ENCODE results near the gene PRDM5.

Gene PRDM5

GRCh38 chr4:120874792-120875774 lies 47.4 kb downstream of the PRDM5 start:
- no CpG with 5 or more reads among the region's 4 CpGs for WGBS (ENCODE audit: extremely low coverage, insufficient coverage, insufficient read length)
- Histone ChIP-seq H3K18ac (ENCODE audit: low read length) (no peak overlapping the region), H3K23ac (ENCODE audit: low read length) (no peak overlapping the region), H3K36me3 (ENCODE audit: control insufficient read depth in 1 of 2, insufficient read depth in 2 of 2, low read length in 2 of 2) (no peaks in the 10 kb centered on the region), H3K4ac (ENCODE audit: low read depth, low read length) (no peak overlapping the region), H3K14ac (ENCODE audit: low read length) (no peak overlapping the region), H2BK120ac (ENCODE audit: insufficient read depth, low read length, poor library complexity) (no peak overlapping the region), H3K9me3 (ENCODE audit: insufficient read depth, low read depth, low read length) (no peaks in the 10 kb centered on the region), H3K79me1 (ENCODE audit: low read length) (peaks cover 11% of the 10 kb centered on the region), H3K4me3 (ENCODE audit: low read depth, low read length) (no peak overlapping the region), H2BK12ac (ENCODE audit: low read length) (no peak overlapping the region), H2AFZ (ENCODE audit: insufficient read depth, low read length, poor library complexity) (no peak overlapping the region), H3K9ac (ENCODE audit: low read length) (no peak overlapping the region), H3K4me2 (ENCODE audit: low read length) (no peak overlapping the region), H4K8ac (ENCODE audit: low read depth, low read length) (no peak overlapping the region), H4K91ac (ENCODE audit: low read depth, low read length) (no peak overlapping the region), H2BK5ac (ENCODE audit: low read depth, low read length, poor library complexity) (no peak overlapping the region), H3K79me2 (ENCODE audit: control insufficient read depth, insufficient read depth, low read length, poor library complexity) (no peaks in the 10 kb centered on the region), H3K27ac (ENCODE audit: low read depth, low read length) (peak overlapping the region; percentile 9), H3K4me1 (ENCODE audit: control insufficient read depth in 1 of 2, insufficient read depth in 2 of 2, low read length in 2 of 2) (peaks cover 8 to 12% of the 10 kb centered on the region in 2 experiments), H4K12ac (ENCODE audit: low read depth, low read length) (no peak overlapping the region), H3K27me3 (ENCODE audit: insufficient read depth, low read length) (no peaks in the 10 kb centered on the region), H2AK5ac (ENCODE audit: low read length) (no peak overlapping the region)
- no peak for DNase-seq

GRCh38 chr4:120873554-120873953 lies 49.0 kb downstream of the PRDM5 start:
- Histone ChIP-seq H4K8ac (ENCODE audit: low read depth, low read length) (no peak overlapping the region), H3K9me3 (ENCODE audit: insufficient read depth, low read depth, low read length) (no peaks in the 10 kb centered on the region), H3K18ac (ENCODE audit: low read length) (no peak overlapping the region), H4K91ac (ENCODE audit: low read depth, low read length) (no peak overlapping the region), H3K36me3 (ENCODE audit: control insufficient read depth in 1 of 2, insufficient read depth in 2 of 2, low read length in 2 of 2) (no peaks in the 10 kb centered on the region), H2AK5ac (ENCODE audit: low read length) (no peak overlapping the region), H3K4me3 (ENCODE audit: low read depth, low read length) (no peak overlapping the region), H3K14ac (ENCODE audit: low read length) (no peak overlapping the region), H3K79me2 (ENCODE audit: control insufficient read depth, insufficient read depth, low read length, poor library complexity) (no peaks in the 10 kb centered on the region), H3K4me1 (ENCODE audit: control insufficient read depth in 1 of 2, insufficient read depth in 2 of 2, low read length in 2 of 2) (peaks cover 8 to 15% of the 10 kb centered on the region in 2 experiments), H3K23ac (ENCODE audit: low read length) (no peak overlapping the region), H4K12ac (ENCODE audit: low read depth, low read length) (no peak overlapping the region), H2BK120ac (ENCODE audit: insufficient read depth, low read length, poor library complexity) (no peak overlapping the region), H3K9ac (ENCODE audit: low read length) (no peak overlapping the region), H3K4me2 (ENCODE audit: low read length) (no peak overlapping the region), H3K79me1 (ENCODE audit: low read length) (peaks cover 13% of the 10 kb centered on the region), H2BK5ac (ENCODE audit: low read depth, low read length, poor library complexity) (no peak overlapping the region), H2AFZ (ENCODE audit: insufficient read depth, low read length, poor library complexity) (no peak overlapping the region), H3K27me3 (ENCODE audit: insufficient read depth, low read length) (no peaks in the 10 kb centered on the region), H2BK12ac (ENCODE audit: low read length) (no peak overlapping the region), H3K27ac (ENCODE audit: low read depth, low read length) (no peak overlapping the region), H3K4ac (ENCODE audit: low read depth, low read length) (no peak overlapping the region)
- DNase-seq: no peak
- WGBS (ENCODE audit: extremely low coverage, insufficient coverage, insufficient read length): no CpG with 5 or more reads among the region's 1 CpG

- WGBS (ENCODE audit: extremely low coverage, insufficient coverage, insufficient read length): no CpG with 5 or more reads among the region's 4 CpGs
- Histone ChIP-seq H3K27ac (ENCODE audit: low read depth, low read length) (peak overlapping the region; percentile 91), H3K9me3 (ENCODE audit: insufficient read depth, low read depth, low read length) (no peaks in the 10 kb centered on the region), H3K4ac (ENCODE audit: low read depth, low read length) (no peak overlapping the region), H4K91ac (ENCODE audit: low read depth, low read length) (peak overlapping the region; percentile 97), H3K23ac (ENCODE audit: low read length) (no peak overlapping the region), H3K4me3 (ENCODE audit: low read depth, low read length) (no peak overlapping the region), H2BK5ac (ENCODE audit: low read depth, low read length, poor library complexity) (no peak overlapping the region), H2AFZ (ENCODE audit: insufficient read depth, low read length, poor library complexity) (no peak overlapping the region), H3K27me3 (ENCODE audit: insufficient read depth, low read length) (no peaks in the 10 kb centered on the region), H2BK12ac (ENCODE audit: low read length) (no peak overlapping the region), H3K4me1 (ENCODE audit: control insufficient read depth in 1 of 2, insufficient read depth in 2 of 2, low read length in 2 of 2) (peaks cover 8 to 15% of the 10 kb centered on the region in 2 experiments), H2BK120ac (ENCODE audit: insufficient read depth, low read length, poor library complexity) (no peak overlapping the region), H4K12ac (ENCODE audit: low read depth, low read length) (no peak overlapping the region), H3K36me3 (ENCODE audit: control insufficient read depth in 1 of 2, insufficient read depth in 2 of 2, low read length in 2 of 2) (no peaks in the 10 kb centered on the region), H3K79me2 (ENCODE audit: control insufficient read depth, insufficient read depth, low read length, poor library complexity) (no peaks in the 10 kb centered on the region), H3K14ac (ENCODE audit: low read length) (no peak overlapping the region), H4K8ac (ENCODE audit: low read depth, low read length) (no peak overlapping the region), H3K18ac (ENCODE audit: low read length) (no peak overlapping the region), H2AK5ac (ENCODE audit: low read length) (no peak overlapping the region), H3K9ac (ENCODE audit: low read length) (no peak overlapping the region), H3K4me2 (ENCODE audit: low read length) (no peak overlapping the region), H3K79me1 (ENCODE audit: low read length) (peaks cover 13% of the 10 kb centered on the region)
- DNase-seq: no peak
Measured at GRCh38 chr4:120871173-120871572, 51.4 kb downstream of the PRDM5 start.

GRCh38 chr4:120870279-120870673 lies 52.2 kb downstream of the PRDM5 start:
- H4K8ac ChIP-seq (ENCODE audit: low read depth, low read length): peak overlapping the region; percentile 84
- peak overlapping the region; percentile 99 for H2BK5ac ChIP-seq (ENCODE audit: low read depth, low read length, poor library complexity)
- no peaks in the 10 kb centered on the region for H3K27me3 ChIP-seq (ENCODE audit: insufficient read depth, low read length)
- no peak overlapping the region for H3K4me2 ChIP-seq (ENCODE audit: low read length)
- peak overlapping the region; percentile 97 for H4K91ac ChIP-seq (ENCODE audit: low read depth, low read length)
- H3K9me3 ChIP-seq (ENCODE audit: insufficient read depth, low read depth, low read length): no peaks in the 10 kb centered on the region
- H3K4ac ChIP-seq (ENCODE audit: low read depth, low read length): peak overlapping the region; percentile 95
- H3K27ac ChIP-seq (ENCODE audit: low read depth, low read length): peak overlapping the region; percentile 91
- peak overlapping the region; percentile 71 for H3K14ac ChIP-seq (ENCODE audit: low read length)
- H3K4me3 ChIP-seq (ENCODE audit: low read depth, low read length): no peak overlapping the region
- DNase-seq: no peak
- H3K79me1 ChIP-seq (ENCODE audit: low read length): peaks cover 17% of the 10 kb centered on the region
- peak overlapping the region; percentile 25 for H3K18ac ChIP-seq (ENCODE audit: low read length)
- no peak overlapping the region for H2AFZ ChIP-seq (ENCODE audit: insufficient read depth, low read length, poor library complexity)
- H2BK120ac ChIP-seq (ENCODE audit: insufficient read depth, low read length, poor library complexity): peak overlapping the region; percentile 85
- peaks cover 2% of the 10 kb centered on the region for H3K79me2 ChIP-seq (ENCODE audit: control insufficient read depth, insufficient read depth, low read length, poor library complexity)
- peaks cover 15 to 20% of the 10 kb centered on the region in 2 experiments for H3K4me1 ChIP-seq (ENCODE audit: control insufficient read depth in 1 of 2, insufficient read depth in 2 of 2, low read length in 2 of 2)
- H3K36me3 ChIP-seq (ENCODE audit: control insufficient read depth in 1 of 2, insufficient read depth in 2 of 2, low read length in 2 of 2): no peaks in the 10 kb centered on the region
- H2AK5ac ChIP-seq (ENCODE audit: low read length): no peak overlapping the region
- no CpG with 5 or more reads among the region's 3 CpGs for WGBS (ENCODE audit: extremely low coverage, insufficient coverage, insufficient read length)
- H2BK12ac ChIP-seq (ENCODE audit: low read length): peak overlapping the region; percentile 90
- no peak overlapping the region for H3K23ac ChIP-seq (ENCODE audit: low read length)
- no peak overlapping the region for H4K12ac ChIP-seq (ENCODE audit: low read depth, low read length)
- H3K9ac ChIP-seq (ENCODE audit: low read length): no peak overlapping the region
